Parathyroid adenoma (tissue), 2 donors: ENCODE results near the gene TSPAN17.

Experiments used
- H2AFZ ChIP-seq: fragments of 300-600 bp; sonication (generic); one replicate; pipeline ENCODE4 v1.7.0; 2017; ENCODE audit warnings: antibody characterized with exemption, mild to moderate bottlenecking
- H3K27ac ChIP-seq: fragments of 300-600 bp; sonication (generic); one replicate; pipeline ENCODE4 v1.7.0; 2017
- H3K27me3 ChIP-seq: fragments of 300-600 bp; sonication (generic); one replicate; pipeline ENCODE4 v1.7.0; 2017; ENCODE audit warnings: low read length; ENCODE audit not compliant: control insufficient read depth, insufficient read depth
- H3K36me3 ChIP-seq: fragments of 300-600 bp; sonication (generic); one replicate; pipeline ENCODE4 v1.7.0; 2017; ENCODE audit warnings: low read length; ENCODE audit not compliant: control insufficient read depth, insufficient read depth
- H3K4me1 ChIP-seq: fragments of 300-600 bp; sonication (generic); one replicate; pipeline ENCODE4 v1.7.0; 2017; ENCODE audit warnings: control low read depth
- H3K4me2 ChIP-seq: fragments of 300-600 bp; sonication (generic); one replicate; pipeline ENCODE4 v1.7.0; 2017; ENCODE audit warnings: low read length
- H3K4me3 ChIP-seq: fragments of 300-600 bp; sonication (generic); one replicate; pipeline ENCODE4 v1.7.0; 2017; ENCODE audit warnings: low read depth, low read length
- H3K79me2 ChIP-seq: fragments of 300-600 bp; sonication (generic); one replicate; pipeline ENCODE4 v1.7.0; 2017; ENCODE audit warnings: control low read depth
- H3K9ac ChIP-seq: fragments of 300-600 bp; sonication (generic); one replicate; pipeline ENCODE4 v1.7.0; 2017; ENCODE audit warnings: mild to moderate bottlenecking
- H3K9me3 ChIP-seq: fragments of 300-600 bp; sonication (generic); one replicate; pipeline ENCODE4 v1.7.0; 2017; ENCODE audit warnings: low read length; ENCODE audit not compliant: control insufficient read depth
- TF ChIP-seq, protein P1 (sequence below): fragments of 300-600 bp; sonication (generic); IDR thresholded peaks from one replicate; pipeline ENCODE4 v1.7.0; 2017; ENCODE audit warnings: antibody characterized with exemption, mild to moderate bottlenecking
- donor health status: primary hyperparathyroidism.

Gene TSPAN17

GRCh38 chr5:176632745-176633144 lies 14.5 kb upstream of the TSPAN17 start:
- Histone ChIP-seq H3K9me3 (no peaks in the 10 kb centered on the region), H3K79me2 (no peaks in the 10 kb centered on the region), H3K4me2 (no peak overlapping the region), H2AFZ (no peak overlapping the region), H3K4me1 (peaks cover 7% of the 10 kb centered on the region), H3K9ac (no peak overlapping the region), H3K27me3 (peaks cover 5% of the 10 kb centered on the region), H3K27ac (no peak overlapping the region), H3K36me3 (no peaks in the 10 kb centered on the region), H3K4me3 (no peak overlapping the region)
- TF ChIP-seq, protein P1, sequence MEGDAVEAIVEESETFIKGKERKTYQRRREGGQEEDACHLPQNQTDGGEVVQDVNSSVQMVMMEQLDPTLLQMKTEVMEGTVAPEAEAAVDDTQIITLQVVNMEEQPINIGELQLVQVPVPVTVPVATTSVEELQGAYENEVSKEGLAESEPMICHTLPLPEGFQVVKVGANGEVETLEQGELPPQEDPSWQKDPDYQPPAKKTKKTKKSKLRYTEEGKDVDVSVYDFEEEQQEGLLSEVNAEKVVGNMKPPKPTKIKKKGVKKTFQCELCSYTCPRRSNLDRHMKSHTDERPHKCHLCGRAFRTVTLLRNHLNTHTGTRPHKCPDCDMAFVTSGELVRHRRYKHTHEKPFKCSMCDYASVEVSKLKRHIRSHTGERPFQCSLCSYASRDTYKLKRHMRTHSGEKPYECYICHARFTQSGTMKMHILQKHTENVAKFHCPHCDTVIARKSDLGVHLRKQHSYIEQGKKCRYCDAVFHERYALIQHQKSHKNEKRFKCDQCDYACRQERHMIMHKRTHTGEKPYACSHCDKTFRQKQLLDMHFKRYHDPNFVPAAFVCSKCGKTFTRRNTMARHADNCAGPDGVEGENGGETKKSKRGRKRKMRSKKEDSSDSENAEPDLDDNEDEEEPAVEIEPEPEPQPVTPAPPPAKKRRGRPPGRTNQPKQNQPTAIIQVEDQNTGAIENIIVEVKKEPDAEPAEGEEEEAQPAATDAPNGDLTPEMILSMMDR, result no peak

DNA sequence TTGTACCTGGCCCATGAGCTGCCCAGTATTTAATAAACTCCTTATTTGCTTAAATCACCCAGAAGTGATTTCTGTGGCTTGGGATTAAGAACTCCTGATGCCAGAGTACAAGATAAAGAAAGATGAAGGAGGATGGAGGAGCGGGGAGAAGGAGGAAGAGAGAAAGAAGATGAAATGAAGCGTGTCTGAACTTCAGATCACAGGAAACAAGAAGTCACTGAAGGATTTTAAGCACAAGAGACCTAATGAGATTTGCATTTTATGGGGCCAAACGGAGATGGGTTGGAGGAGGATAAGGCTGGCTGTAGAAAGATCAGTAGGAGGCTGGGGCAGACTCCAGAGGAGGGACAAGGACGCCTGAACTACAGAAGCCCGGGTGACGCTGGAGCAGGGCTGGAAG lies 13.7 kb upstream of the TSPAN17 start:
- Histone ChIP-seq H3K27ac (no peak overlapping the region), H3K9me3 (no peaks in the 10 kb centered on the region), H3K9ac (no peak overlapping the region), H3K4me3 (no peak overlapping the region), H3K27me3 (peaks cover 5% of the 10 kb centered on the region), H3K4me2 (no peak overlapping the region), H2AFZ (no peak overlapping the region), H3K79me2 (no peaks in the 10 kb centered on the region), H3K36me3 (no peaks in the 10 kb centered on the region), H3K4me1 (peaks cover 7% of the 10 kb centered on the region)
- TF ChIP-seq, protein P1, result no peak

GRCh38 chr5:176636426-176636825 lies 10.9 kb upstream of the TSPAN17 start:
- Histone ChIP-seq H3K4me3 (no peak overlapping the region), H3K79me2 (no peaks in the 10 kb centered on the region), H3K36me3 (no peaks in the 10 kb centered on the region), H3K9ac (no peak overlapping the region), H3K27ac (no peak overlapping the region), H3K4me1 (no peaks in the 10 kb centered on the region), H2AFZ (no peak overlapping the region), H3K27me3 (no peaks in the 10 kb centered on the region), H3K9me3 (no peaks in the 10 kb centered on the region), H3K4me2 (no peak overlapping the region)
- TF ChIP-seq, protein P1, result no peak

GRCh38 chr5:176637556-176637955 lies 9.7 kb upstream of the TSPAN17 start:
- Histone ChIP-seq H3K36me3 (no peaks in the 10 kb centered on the region), H3K9me3 (no peaks in the 10 kb centered on the region), H2AFZ (no peak overlapping the region), H3K27me3 (no peaks in the 10 kb centered on the region), H3K4me2 (no peak overlapping the region), H3K9ac (no peak overlapping the region), H3K79me2 (no peaks in the 10 kb centered on the region), H3K4me1 (no peaks in the 10 kb centered on the region), H3K4me3 (no peak overlapping the region), H3K27ac (no peak overlapping the region)
- TF ChIP-seq, protein P1, result no peak

- Histone ChIP-seq H3K9me3 (no peaks in the 10 kb centered on the region), H2AFZ (no peak overlapping the region), H3K79me2 (no peaks in the 10 kb centered on the region), H3K4me2 (no peak overlapping the region), H3K27me3 (no peaks in the 10 kb centered on the region), H3K4me3 (no peak overlapping the region), H3K27ac (no peak overlapping the region), H3K9ac (no peak overlapping the region), H3K36me3 (no peaks in the 10 kb centered on the region), H3K4me1 (peaks cover 2% of the 10 kb centered on the region)
- TF ChIP-seq, protein P1, result no peak
Observed at GRCh38 chr5:176638437-176638836, 8.8 kb upstream of the TSPAN17 start.
